ENCODE measurements around the gene C17orf50.
A peak's percentile ranks its signal among the peaks of the same experiment; 100 is the strongest.

Gene C17orf50

GRCh38 chr17:35796942-35797341 lies 36.3 kb downstream of the C17orf50 start:
- H3K9me3 ChIP-seq (ENCODE audit: control insufficient read depth, low read length), result no peaks in the 10 kb centered on the region
- H3K36me3 ChIP-seq (ENCODE audit: control insufficient read depth, insufficient read depth, low read length), result no peaks in the 10 kb centered on the region
- WGBS, 2 experiments, result 75 to 84% methylated on average over 1 of the region's 1 CpG
- H3K4me3 ChIP-seq (ENCODE audit: insufficient read depth, low read depth, low read length), result no peak overlapping the region
- peaks cover 66% of the 10 kb centered on the region for H3K27me3 ChIP-seq (ENCODE audit: control insufficient read depth, insufficient read depth, low read length, poor library complexity, severe bottlenecking)
- no peaks in the 10 kb centered on the region for H3K4me1 ChIP-seq (ENCODE audit: control insufficient read depth, insufficient read depth, low read length)
- H3K27ac ChIP-seq (ENCODE audit: insufficient read depth, low read depth, low read length, poor library complexity, severe bottlenecking), result no peak overlapping the region

GRCh38 chr17:35797370-35797769 lies 36.7 kb downstream of the C17orf50 start:
- Histone ChIP-seq H3K4me3 (ENCODE audit: insufficient read depth, low read depth, low read length) (no peak overlapping the region), H3K27me3 (ENCODE audit: control insufficient read depth, insufficient read depth, low read length, poor library complexity, severe bottlenecking) (peaks cover 62% of the 10 kb centered on the region), H3K9me3 (ENCODE audit: control insufficient read depth, low read length) (no peaks in the 10 kb centered on the region), H3K36me3 (ENCODE audit: control insufficient read depth, insufficient read depth, low read length) (no peaks in the 10 kb centered on the region), H3K4me1 (ENCODE audit: control insufficient read depth, insufficient read depth, low read length) (no peaks in the 10 kb centered on the region), H3K27ac (ENCODE audit: insufficient read depth, low read depth, low read length, poor library complexity, severe bottlenecking) (no peak overlapping the region)
- WGBS, 2 experiments, result 48 to 59% methylated on average over 4 of the region's 4 CpGs

- Histone ChIP-seq H3K4me3 (ENCODE audit: insufficient read depth, low read depth, low read length) (no peak overlapping the region), H3K27ac (ENCODE audit: insufficient read depth, low read depth, low read length, poor library complexity, severe bottlenecking) (no peak overlapping the region), H3K27me3 (ENCODE audit: control insufficient read depth, insufficient read depth, low read length, poor library complexity, severe bottlenecking) (peaks cover 56% of the 10 kb centered on the region), H3K9me3 (ENCODE audit: control insufficient read depth, low read length) (no peaks in the 10 kb centered on the region), H3K36me3 (ENCODE audit: control insufficient read depth, insufficient read depth, low read length) (no peaks in the 10 kb centered on the region), H3K4me1 (ENCODE audit: control insufficient read depth, insufficient read depth, low read length) (no peaks in the 10 kb centered on the region)
- WGBS, 2 experiments, result 87 to 90% methylated on average over 5 of the region's 5 CpGs
These were observed 37.2 kb downstream of the C17orf50 start for GRCh38 chr17:35797918-35798317.

- no peaks in the 10 kb centered on the region for H3K9me3 ChIP-seq (ENCODE audit: control insufficient read depth, low read length)
- H3K36me3 ChIP-seq (ENCODE audit: control insufficient read depth, insufficient read depth, low read length), result no peaks in the 10 kb centered on the region
- no peak overlapping the region for H3K27ac ChIP-seq (ENCODE audit: insufficient read depth, low read depth, low read length, poor library complexity, severe bottlenecking)
- H3K27me3 ChIP-seq (ENCODE audit: control insufficient read depth, insufficient read depth, low read length, poor library complexity, severe bottlenecking), result peaks cover 36% of the 10 kb centered on the region
- no peak overlapping the region for H3K4me3 ChIP-seq (ENCODE audit: insufficient read depth, low read depth, low read length)
- H3K4me1 ChIP-seq (ENCODE audit: control insufficient read depth, insufficient read depth, low read length), result no peaks in the 10 kb centered on the region
These were observed 39.3 kb downstream of the C17orf50 start for GRCh38 chr17:35799942-35800341.

- WGBS, 2 experiments, result 91 to 92% methylated on average over 9 of the region's 9 CpGs
- Histone ChIP-seq H3K27ac (ENCODE audit: insufficient read depth, low read depth, low read length, poor library complexity, severe bottlenecking) (no peak overlapping the region), H3K36me3 (ENCODE audit: control insufficient read depth, insufficient read depth, low read length) (no peaks in the 10 kb centered on the region), H3K27me3 (ENCODE audit: control insufficient read depth, insufficient read depth, low read length, poor library complexity, severe bottlenecking) (peaks cover 18% of the 10 kb centered on the region), H3K9me3 (ENCODE audit: control insufficient read depth, low read length) (no peaks in the 10 kb centered on the region), H3K4me1 (ENCODE audit: control insufficient read depth, insufficient read depth, low read length) (no peaks in the 10 kb centered on the region), H3K4me3 (ENCODE audit: insufficient read depth, low read depth, low read length) (no peak overlapping the region)
These were observed 41.0 kb downstream of the C17orf50 start for GRCh38 chr17:35801583-35802224.

GRCh38 chr17:35804658-35805192 lies 44.0 kb downstream of the C17orf50 start:
- no peaks in the 10 kb centered on the region for H3K36me3 ChIP-seq (ENCODE audit: control insufficient read depth, insufficient read depth, low read length)
- WGBS, 2 experiments, result 20 to 50% methylated on average over 1 of the region's 1 CpG

GRCh38 chr17:35807371-35808144 lies 46.9 kb downstream of the C17orf50 start:
- no peak overlapping the region for H3K4me3 ChIP-seq (ENCODE audit: insufficient read depth, low read depth, low read length)
- no peaks in the 10 kb centered on the region for H3K9me3 ChIP-seq (ENCODE audit: control insufficient read depth, low read length)
- no peaks in the 10 kb centered on the region for H3K36me3 ChIP-seq (ENCODE audit: control insufficient read depth, insufficient read depth, low read length)
- peaks cover 4% of the 10 kb centered on the region for H3K4me1 ChIP-seq (ENCODE audit: control insufficient read depth, insufficient read depth, low read length)
- no peaks in the 10 kb centered on the region for H3K27me3 ChIP-seq (ENCODE audit: control insufficient read depth, insufficient read depth, low read length, poor library complexity, severe bottlenecking)
- WGBS, 2 experiments, result 91 to 95% methylated on average over 7 of the region's 7 CpGs
- H3K27ac ChIP-seq (ENCODE audit: insufficient read depth, low read depth, low read length, poor library complexity, severe bottlenecking), result no peak overlapping the region

More at GRCh38 chr17:35804658-35805192, 44.0 kb downstream of the C17orf50 start:
- Histone ChIP-seq H3K27me3 (ENCODE audit: control insufficient read depth, insufficient read depth, low read length, poor library complexity, severe bottlenecking) (no peaks in the 10 kb centered on the region), H3K4me3 (ENCODE audit: insufficient read depth, low read depth, low read length) (no peak overlapping the region), H3K4me1 (ENCODE audit: control insufficient read depth, insufficient read depth, low read length) (no peaks in the 10 kb centered on the region), H3K27ac (ENCODE audit: insufficient read depth, low read depth, low read length, poor library complexity, severe bottlenecking) (no peak overlapping the region), H3K9me3 (ENCODE audit: control insufficient read depth, low read length) (no peaks in the 10 kb centered on the region)

GRCh38 chr17:35808240-35808961 lies 47.7 kb downstream of the C17orf50 start:
- Histone ChIP-seq H3K4me3 (ENCODE audit: insufficient read depth, low read depth, low read length) (peak overlapping the region; percentile 92), H3K9me3 (ENCODE audit: control insufficient read depth, low read length) (no peaks in the 10 kb centered on the region), H3K27ac (ENCODE audit: insufficient read depth, low read depth, low read length, poor library complexity, severe bottlenecking) (peak overlapping the region; percentile 93), H3K36me3 (ENCODE audit: control insufficient read depth, insufficient read depth, low read length) (no peaks in the 10 kb centered on the region), H3K4me1 (ENCODE audit: control insufficient read depth, insufficient read depth, low read length) (peaks cover 4% of the 10 kb centered on the region), H3K27me3 (ENCODE audit: control insufficient read depth, insufficient read depth, low read length, poor library complexity, severe bottlenecking) (no peaks in the 10 kb centered on the region)
- WGBS, 2 experiments, result 44% methylated on average over 19 of the region's 19 CpGs

GRCh38 chr17:35808962-35809854 lies 48.5 kb downstream of the C17orf50 start, which contains the start of gene TAF15:
Gene TAF15 (plus strand): TSS chr17:35809484. CDS start chr17:35809570, 86 bp downstream.
- peak within 1 kb of the TSS; percentile 93 for H3K27ac ChIP-seq (ENCODE audit: insufficient read depth, low read depth, low read length, poor library complexity, severe bottlenecking)
- no peaks in the 10 kb centered on the region for H3K36me3 ChIP-seq (ENCODE audit: control insufficient read depth, insufficient read depth, low read length)
- peak within 1 kb of the TSS; percentile 92 for H3K4me3 ChIP-seq (ENCODE audit: insufficient read depth, low read depth, low read length)
- H3K4me1 ChIP-seq (ENCODE audit: control insufficient read depth, insufficient read depth, low read length), result peaks cover 4% of the 10 kb centered on the region
- no peaks in the 10 kb centered on the region for H3K9me3 ChIP-seq (ENCODE audit: control insufficient read depth, low read length)
- 0% methylated on average over 69 to 70 of the region's 71 CpGs for WGBS, 2 experiments
- no peaks in the 10 kb centered on the region for H3K27me3 ChIP-seq (ENCODE audit: control insufficient read depth, insufficient read depth, low read length, poor library complexity, severe bottlenecking)
